Activated naive CD8-positive, alpha-beta T cell treated with anti-CD3 and anti-CD28 coated beads for 36 hours (primary cell): ENCODE measurements around the gene BTRC. TPM values are rescaled to one million over a fixed set of nuclear protein-coding genes. Genes with fewer than 3 reads are reported as not detected.

ENCODE experiments used
- DNase-seq: peaks from one replicate; pipeline ENCODE4 v3.0.0; 2021
- H3K27ac Mint-ChIP-seq: one replicate; pipeline ENCODE4 v1.8.0; 2022; ENCODE audit warnings: mild to moderate bottlenecking, moderate library complexity, mixed read lengths
- H3K27me3 Mint-ChIP-seq: one replicate; pipeline ENCODE4 v1.8.0; 2022; ENCODE audit warnings: mild to moderate bottlenecking, mixed read lengths
- H3K36me3 Mint-ChIP-seq: one replicate; pipeline ENCODE4 v1.8.0; 2021; ENCODE audit warnings: mild to moderate bottlenecking, mixed read lengths
- H3K4me1 Mint-ChIP-seq: one replicate; pipeline ENCODE4 v1.8.0; 2021; ENCODE audit warnings: mixed read lengths
- H3K4me3 Mint-ChIP-seq: one replicate; pipeline ENCODE4 v1.8.0; 2022; ENCODE audit warnings: mild to moderate bottlenecking, moderate library complexity, mixed read lengths
- H3K9me3 Mint-ChIP-seq: one replicate; pipeline ENCODE4 v1.8.0; 2022; ENCODE audit warnings: mixed read lengths
- total RNA-seq, 2 experiments: library from RNA; stranded (reverse); gene quantifications; one replicate each; pipeline ENCODE4 v1.2.3, GENCODE V29; 2021

Gene BTRC
- total RNA-seq, 2 experiments from 2014 or later = 14.0 to 14.3 TPM

DNA sequence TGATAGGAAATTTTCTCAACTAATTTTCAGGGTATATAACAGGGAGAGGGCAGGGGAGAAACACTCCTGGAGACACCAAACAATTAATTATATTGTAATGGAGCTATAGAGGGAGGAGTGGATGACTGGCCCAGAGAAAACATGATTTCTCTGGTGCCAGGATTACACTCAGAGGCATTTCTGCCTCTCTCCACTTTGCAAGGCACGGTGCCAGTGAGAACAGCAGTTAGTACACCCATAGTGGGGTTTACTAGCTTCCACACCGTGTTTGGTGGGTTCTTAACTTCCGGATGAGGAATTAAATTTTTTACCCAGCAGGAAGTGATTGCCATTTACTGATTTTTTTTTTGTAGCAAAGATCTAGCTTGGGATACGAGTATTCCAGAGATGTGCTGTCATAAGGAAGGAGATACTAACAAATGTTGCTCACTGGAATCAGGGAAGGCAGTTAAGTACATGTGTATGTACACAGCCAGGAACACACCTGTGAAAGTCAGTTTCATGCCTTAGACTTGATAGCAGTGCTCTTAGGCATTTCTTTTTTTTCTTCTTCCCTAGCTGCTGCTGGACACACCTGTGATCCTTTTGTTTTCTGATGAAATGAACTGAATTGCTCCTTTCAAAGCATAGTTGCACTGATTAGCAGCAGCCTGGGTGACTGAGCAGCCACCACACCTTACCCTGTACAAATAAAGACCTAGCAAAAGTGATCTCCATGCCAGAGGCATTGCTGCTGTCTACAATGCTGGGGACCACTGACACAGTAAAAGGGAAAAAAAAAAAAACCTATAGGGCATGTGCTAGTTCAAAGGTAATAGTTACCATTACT, 176.0 kb downstream of the BTRC start:
- H3K4me1 Mint-ChIP-seq = peaks cover 9% of the 10 kb centered on the region
- no peak for DNase-seq
- no peak overlapping the region for H3K4me3 Mint-ChIP-seq
- H3K9me3 Mint-ChIP-seq = no peaks in the 10 kb centered on the region
- no peak overlapping the region for H3K27ac Mint-ChIP-seq
- H3K27me3 Mint-ChIP-seq = no peaks in the 10 kb centered on the region
- H3K36me3 Mint-ChIP-seq = peaks cover 4% of the 10 kb centered on the region

DNA sequence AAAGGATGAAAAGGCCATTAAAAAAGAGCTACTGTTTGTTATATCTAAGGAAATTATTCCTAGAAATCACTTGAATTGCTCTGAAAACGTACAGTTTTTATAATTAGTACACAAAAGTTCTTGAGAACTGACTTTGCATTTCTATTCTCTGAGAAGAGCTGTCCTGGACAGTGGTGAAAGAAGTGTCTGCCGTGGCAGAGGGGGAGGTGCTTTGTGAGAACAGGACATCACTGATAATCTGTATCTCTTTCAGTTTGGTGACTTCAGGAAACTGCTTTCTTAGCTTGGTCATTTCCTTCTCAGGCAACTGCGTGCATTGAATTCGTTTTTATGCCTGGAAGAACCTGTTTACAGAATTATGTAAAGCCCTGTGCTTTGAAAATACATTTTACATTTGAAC, 182.0 kb downstream of the BTRC start:
- DNase-seq = no peak
- Mint-ChIP-seq H3K27me3 (no peaks in the 10 kb centered on the region), H3K4me1 (no peaks in the 10 kb centered on the region), H3K9me3 (no peaks in the 10 kb centered on the region), H3K36me3 (peaks cover 4% of the 10 kb centered on the region), H3K27ac (no peak overlapping the region), H3K4me3 (no peak overlapping the region)

DNA sequence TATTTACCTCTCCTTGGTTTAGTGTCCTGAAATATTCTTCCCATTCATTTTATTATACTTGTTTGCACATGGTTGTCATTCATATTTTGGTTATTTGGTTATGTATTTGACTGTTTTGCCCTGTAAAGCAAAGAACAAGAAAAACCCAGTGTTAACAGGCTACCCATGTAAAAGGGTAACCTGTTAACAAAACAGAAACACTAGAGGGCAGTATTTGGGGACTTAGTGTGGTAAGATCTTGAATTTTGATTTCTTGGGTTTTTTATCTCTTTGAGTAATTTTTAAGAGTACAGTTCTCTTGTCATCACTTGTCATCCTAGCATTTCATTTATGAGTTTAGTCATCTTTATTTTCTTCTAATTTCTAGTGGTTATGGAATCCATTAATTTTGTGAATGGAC, 182.8 kb downstream of the BTRC start:
- H3K27ac Mint-ChIP-seq = no peak overlapping the region
- DNase-seq = no peak
- no peaks in the 10 kb centered on the region for H3K4me1 Mint-ChIP-seq
- peaks cover 4% of the 10 kb centered on the region for H3K36me3 Mint-ChIP-seq
- H3K4me3 Mint-ChIP-seq = no peak overlapping the region
- no peaks in the 10 kb centered on the region for H3K27me3 Mint-ChIP-seq
- H3K9me3 Mint-ChIP-seq = no peaks in the 10 kb centered on the region

DNA sequence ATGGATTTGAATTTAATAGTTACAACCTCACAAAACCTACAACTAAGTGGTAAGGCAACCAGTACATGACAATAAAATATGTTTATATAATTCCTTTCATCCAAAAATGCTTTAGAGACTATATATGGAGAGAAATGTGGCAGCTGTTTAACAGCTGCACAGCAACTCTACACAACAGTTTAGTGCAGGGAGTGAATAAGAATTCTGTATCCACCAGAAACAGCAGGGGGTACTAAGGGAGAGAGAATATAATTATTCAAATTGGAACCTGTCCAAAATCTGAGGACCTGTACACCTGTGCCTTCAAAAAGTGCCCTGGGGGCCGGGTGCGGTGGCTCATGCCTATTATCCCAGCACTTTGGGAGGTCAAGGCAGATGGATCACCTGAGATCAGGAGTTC, 184.5 kb downstream of the BTRC start:
- H3K27me3 Mint-ChIP-seq = no peaks in the 10 kb centered on the region
- H3K4me1 Mint-ChIP-seq = no peaks in the 10 kb centered on the region
- H3K4me3 Mint-ChIP-seq = no peak overlapping the region
- H3K27ac Mint-ChIP-seq = no peak overlapping the region
- no peaks in the 10 kb centered on the region for H3K9me3 Mint-ChIP-seq
- no peak for DNase-seq
- peaks cover 4% of the 10 kb centered on the region for H3K36me3 Mint-ChIP-seq

DNA sequence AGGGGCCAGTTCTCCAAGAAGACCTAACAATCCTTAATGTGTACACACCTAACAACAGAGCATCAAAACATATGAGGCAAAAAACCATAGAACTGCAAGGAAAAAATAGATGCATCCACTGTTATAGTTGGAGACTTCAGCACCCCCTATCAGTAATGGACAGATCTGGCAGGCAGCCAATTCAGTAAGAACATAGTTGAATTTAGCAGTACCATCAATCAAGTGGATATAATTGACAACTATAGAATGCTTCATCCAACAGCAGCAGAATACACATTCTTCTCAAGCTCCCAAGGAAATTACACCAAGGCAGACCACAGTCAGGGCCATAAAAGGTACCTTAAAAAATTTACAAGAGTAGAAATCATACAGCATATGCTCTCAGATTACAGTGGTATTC, 191.9 kb downstream of the BTRC start:
- H3K36me3 Mint-ChIP-seq = peaks cover 2% of the 10 kb centered on the region
- H3K27ac Mint-ChIP-seq = no peak overlapping the region
- no peaks in the 10 kb centered on the region for H3K4me1 Mint-ChIP-seq
- no peak for DNase-seq
- no peak overlapping the region for H3K4me3 Mint-ChIP-seq
- H3K9me3 Mint-ChIP-seq = no peaks in the 10 kb centered on the region
- no peaks in the 10 kb centered on the region for H3K27me3 Mint-ChIP-seq

DNA sequence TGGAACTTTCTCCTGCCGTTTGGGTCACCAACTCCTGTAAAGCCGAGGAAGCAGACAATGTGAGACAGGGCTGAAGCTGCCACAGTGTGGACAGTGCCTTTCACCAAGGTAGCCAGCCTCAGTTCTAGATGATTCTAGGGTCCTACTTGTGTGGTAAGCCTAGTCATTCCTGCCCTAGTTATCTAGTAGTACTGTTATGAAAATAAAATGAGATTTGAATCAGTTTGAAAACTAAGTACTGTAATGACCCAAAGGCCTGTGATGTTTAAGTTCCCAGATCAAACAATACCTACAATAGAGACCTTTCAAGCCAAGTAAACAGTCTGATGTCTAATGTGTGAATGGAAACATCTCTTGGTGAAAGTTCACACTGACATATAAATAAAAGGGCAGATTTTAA, 197.0 kb downstream of the BTRC start:
- peaks cover 5% of the 10 kb centered on the region for H3K36me3 Mint-ChIP-seq
- no peak overlapping the region for H3K4me3 Mint-ChIP-seq
- no peak overlapping the region for H3K27ac Mint-ChIP-seq
- no peak for DNase-seq
- H3K9me3 Mint-ChIP-seq = no peaks in the 10 kb centered on the region
- no peaks in the 10 kb centered on the region for H3K27me3 Mint-ChIP-seq
- H3K4me1 Mint-ChIP-seq = no peaks in the 10 kb centered on the region

DNA sequence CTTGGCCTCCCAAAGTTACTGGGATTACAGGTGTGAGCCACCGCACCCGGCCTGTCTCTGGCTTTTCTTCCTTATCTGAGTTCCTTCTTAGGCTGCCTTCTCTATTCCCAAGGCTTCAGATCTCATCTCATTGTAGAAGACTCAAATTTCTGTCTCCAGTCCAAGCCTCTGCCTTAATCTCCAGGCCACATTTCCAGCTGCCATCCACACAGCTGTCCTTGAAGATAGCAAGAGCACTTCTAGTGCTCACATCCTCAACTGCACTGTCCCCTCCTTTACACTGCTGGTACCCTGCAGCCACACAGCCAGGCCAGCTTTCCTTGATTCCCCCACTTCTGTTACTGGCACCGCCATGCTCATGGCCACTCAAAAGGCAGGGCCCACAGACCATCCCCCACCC, 198.5 kb downstream of the BTRC start:
- no peaks in the 10 kb centered on the region for H3K27me3 Mint-ChIP-seq
- no peak overlapping the region for H3K4me3 Mint-ChIP-seq
- no peaks in the 10 kb centered on the region for H3K9me3 Mint-ChIP-seq
- DNase-seq = no peak
- H3K4me1 Mint-ChIP-seq = no peaks in the 10 kb centered on the region
- H3K36me3 Mint-ChIP-seq = peaks cover 5% of the 10 kb centered on the region
- no peak overlapping the region for H3K27ac Mint-ChIP-seq

DNA sequence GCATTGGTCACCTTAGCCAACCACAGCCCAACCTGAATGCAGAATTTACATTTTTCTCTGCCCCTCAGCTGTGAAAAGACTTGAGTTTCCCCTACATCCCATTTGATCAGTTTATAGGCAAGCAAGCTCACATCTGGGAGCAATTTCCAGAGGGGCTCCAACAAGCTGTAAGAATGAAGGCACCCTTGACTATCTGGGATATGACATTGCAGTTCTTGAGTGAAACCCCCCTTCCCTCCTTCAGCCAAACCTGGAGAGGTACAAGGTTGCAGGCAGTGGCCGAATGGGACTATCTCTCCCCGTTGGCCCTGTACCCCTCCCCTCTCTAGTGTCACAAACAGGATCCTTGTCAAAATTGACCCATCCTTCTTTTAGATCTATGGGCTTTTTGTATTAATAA, 203.6 kb downstream of the BTRC start:
- peaks cover 3% of the 10 kb centered on the region for H3K36me3 Mint-ChIP-seq
- peaks cover 5% of the 10 kb centered on the region for H3K4me1 Mint-ChIP-seq
- H3K9me3 Mint-ChIP-seq = no peaks in the 10 kb centered on the region
- H3K27me3 Mint-ChIP-seq = no peaks in the 10 kb centered on the region
- DNase-seq = no peak
- H3K4me3 Mint-ChIP-seq = no peak overlapping the region
- no peak overlapping the region for H3K27ac Mint-ChIP-seq

DNA sequence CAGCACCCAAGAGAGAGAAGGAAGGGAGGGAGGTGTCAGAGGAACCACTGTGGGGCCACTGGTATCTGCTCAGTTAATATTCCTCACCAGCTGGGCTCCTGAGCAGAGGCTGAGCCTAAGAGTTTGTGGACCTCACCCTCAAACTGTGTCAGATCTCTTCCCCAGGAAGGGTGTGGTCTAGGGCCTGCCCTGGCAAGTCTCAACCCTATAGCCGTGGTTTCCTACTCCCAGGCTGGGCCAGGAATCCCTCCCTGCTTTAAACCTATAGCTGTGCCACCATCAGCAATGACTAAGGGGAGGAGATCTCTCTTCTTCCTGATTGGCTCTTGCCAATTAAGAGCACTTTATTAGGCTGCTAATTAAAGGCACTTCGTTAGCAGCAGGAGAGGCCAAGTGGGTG, 204.2 kb downstream of the BTRC start:
- Mint-ChIP-seq H3K36me3 (no peaks in the 10 kb centered on the region), H3K4me3 (no peak overlapping the region), H3K4me1 (peaks cover 5% of the 10 kb centered on the region), H3K9me3 (no peaks in the 10 kb centered on the region), H3K27me3 (no peaks in the 10 kb centered on the region), H3K27ac (no peak overlapping the region)
- DNase-seq = no peak

DNA sequence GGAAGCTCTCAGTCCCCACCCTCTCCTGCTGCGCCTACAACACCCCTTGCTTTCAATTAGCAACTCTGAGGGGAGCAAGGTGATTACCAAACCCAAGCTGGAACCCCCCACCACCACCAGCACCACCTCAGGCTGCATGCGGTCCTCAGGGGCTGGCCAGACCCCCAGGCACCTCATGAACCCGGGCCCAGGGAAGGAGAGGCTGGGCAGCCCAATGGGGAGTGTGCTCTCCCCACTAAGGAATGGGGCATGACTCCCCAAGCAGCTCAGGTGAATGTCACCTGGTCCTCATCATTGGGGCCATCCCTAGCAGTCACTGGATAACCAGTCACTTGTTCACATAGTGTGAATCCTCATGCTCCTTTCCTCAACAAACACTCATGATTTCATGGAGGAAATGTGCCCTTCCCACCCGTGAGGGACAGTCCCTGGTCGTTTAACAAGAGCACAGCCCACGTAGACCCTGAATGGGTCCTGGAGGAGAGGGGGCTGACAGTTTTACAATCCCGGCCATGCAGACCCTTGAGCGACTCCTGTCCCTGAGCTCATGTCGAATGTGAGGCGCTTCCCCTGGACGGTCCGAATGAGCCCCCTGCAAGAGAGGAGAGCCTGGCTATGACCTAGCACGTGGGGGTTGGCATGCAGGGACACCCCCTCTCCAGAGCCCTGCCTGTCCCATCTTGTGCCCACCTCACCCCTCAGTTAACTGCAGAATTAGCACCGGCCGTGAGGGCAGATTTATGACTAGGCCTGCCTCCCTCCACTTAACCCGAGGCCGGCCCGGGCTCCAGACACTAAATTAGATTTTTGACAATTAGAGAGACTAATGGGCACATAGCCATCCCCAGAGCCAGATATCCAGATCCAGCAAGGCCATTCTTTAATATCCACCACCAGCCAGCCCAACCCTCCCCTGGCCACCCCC, 205.0 kb downstream of the BTRC start:
- no peak for DNase-seq
- peaks cover 2% of the 10 kb centered on the region for H3K27me3 Mint-ChIP-seq
- H3K36me3 Mint-ChIP-seq = no peaks in the 10 kb centered on the region
- no peak overlapping the region for H3K27ac Mint-ChIP-seq
- H3K9me3 Mint-ChIP-seq = no peaks in the 10 kb centered on the region
- peaks cover 5% of the 10 kb centered on the region for H3K4me1 Mint-ChIP-seq
- no peak overlapping the region for H3K4me3 Mint-ChIP-seq

DNA sequence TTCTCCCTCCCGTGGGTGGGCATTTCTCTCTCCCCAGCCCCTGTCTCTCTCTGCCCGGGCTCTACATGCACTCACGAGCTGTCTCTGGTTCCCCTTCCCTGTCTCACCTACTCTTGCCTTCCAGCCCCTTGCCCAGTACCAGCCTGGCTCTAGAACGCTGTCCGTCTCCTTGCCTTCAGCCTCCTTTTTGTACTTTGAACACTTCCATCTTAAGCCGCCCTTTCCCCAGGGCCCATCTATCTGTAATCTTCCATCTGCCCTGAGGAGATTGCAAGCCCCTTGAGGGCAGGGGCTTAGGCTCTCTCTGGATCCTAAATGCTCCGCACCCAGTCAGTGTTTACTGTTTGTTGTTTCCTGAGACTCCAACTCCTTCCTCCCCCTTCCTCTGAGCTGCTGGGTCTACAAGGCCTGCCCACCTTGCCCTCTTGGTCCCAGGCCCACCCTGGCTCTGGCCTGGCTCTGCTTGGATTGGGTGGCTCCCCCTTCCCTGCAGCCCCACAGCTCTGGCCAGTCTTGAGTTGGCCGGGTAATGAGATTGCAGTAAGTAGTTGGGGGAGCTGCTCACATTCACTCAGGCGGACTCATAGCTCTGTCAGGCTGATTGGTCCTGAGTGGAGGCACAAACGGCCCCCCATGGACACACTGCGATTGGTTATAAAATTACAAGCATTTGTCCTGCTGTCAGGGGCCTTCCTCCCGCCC, 205.8 kb downstream of the BTRC start:
- Mint-ChIP-seq H3K9me3 (no peaks in the 10 kb centered on the region), H3K27ac (no peak overlapping the region), H3K36me3 (no peaks in the 10 kb centered on the region), H3K4me1 (peaks cover 5% of the 10 kb centered on the region), H3K4me3 (no peak overlapping the region), H3K27me3 (peaks cover 6% of the 10 kb centered on the region)
- DNase-seq = no peak

DNA sequence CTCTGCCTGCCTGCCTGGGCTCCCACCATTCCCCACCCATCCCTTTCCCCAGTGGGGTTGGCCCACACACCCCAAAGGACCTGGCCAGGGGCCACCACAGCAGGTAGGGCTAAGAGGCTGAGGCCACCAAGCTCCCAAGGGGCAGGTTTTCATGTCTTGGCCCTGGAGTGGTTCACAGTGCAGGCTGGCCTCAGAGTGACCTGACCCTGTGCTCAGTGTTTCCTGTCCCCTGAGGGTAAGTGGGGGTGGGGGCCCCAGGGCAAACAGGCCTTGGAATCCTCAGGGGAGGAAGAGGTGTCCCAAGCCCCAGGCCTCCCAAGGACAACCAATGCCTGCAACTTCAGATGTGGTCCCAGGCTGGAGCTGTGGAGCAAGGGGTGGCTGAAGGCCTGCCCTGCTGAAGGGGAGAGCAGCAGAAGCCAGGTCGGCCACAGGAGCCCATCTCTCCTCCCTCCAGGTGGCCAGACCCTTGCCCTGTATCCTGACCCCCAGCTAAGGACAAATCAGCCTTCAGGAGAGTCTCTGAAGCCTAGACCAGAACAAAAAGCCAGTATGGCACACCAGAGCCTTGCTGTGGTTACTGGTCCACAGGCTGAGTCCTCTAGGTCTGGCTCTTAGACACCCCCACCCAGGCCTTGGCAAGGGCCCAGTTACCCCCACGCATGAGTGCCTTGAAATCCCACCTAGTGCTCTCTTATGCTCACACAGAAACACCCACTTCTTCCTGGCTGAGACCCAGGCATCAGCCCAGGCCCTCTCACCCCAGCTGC, 206.5 kb downstream of the BTRC start:
- H3K27ac Mint-ChIP-seq = no peak overlapping the region
- peaks cover 5% of the 10 kb centered on the region for H3K4me1 Mint-ChIP-seq
- no peak overlapping the region for H3K4me3 Mint-ChIP-seq
- H3K36me3 Mint-ChIP-seq = no peaks in the 10 kb centered on the region
- peaks cover 13% of the 10 kb centered on the region for H3K27me3 Mint-ChIP-seq
- no peaks in the 10 kb centered on the region for H3K9me3 Mint-ChIP-seq
- DNase-seq = no peak

DNA sequence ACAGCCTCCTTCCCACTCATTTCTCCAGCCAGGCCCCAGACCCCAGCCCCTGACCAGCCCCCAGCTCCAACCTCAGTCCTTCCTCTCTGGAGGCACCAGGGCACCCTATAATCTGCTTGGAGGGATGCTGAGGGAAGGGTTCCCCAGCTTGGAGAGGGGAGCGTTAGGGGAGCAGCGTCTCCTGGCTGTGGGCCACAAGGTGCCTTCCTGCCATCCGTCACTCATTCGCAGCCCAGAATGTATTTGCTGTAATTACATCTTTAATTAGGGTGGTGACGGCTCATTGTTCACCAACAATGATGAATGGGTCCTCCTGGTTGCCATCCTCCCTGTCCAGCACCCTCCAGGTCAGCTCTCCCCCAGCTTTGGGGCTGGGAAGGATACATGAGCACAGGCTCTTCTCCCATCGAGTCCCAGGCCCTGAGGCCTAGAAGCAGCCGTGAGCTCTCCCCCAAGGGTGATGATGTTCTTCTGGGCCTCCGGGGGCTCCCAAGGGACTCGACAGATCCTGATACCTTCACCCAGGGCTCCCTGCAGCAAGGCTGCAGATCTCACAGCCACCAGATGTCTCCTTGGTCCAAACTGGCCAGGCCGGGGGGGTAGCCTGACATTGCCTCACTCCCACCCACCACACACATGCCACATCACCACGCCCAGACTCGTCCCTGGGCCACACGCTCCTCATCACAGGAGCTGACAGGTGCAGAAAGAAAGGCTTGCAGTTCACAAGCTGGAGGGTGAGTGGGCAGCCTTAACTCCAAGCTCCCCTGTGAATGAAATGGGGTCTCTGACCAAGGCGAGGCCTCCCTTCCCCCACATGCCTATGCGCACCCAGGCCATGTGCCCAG, 207.3 kb downstream of the BTRC start:
- no peak for DNase-seq
- no peak overlapping the region for H3K4me3 Mint-ChIP-seq
- no peak overlapping the region for H3K27ac Mint-ChIP-seq
- H3K27me3 Mint-ChIP-seq = peaks cover 21% of the 10 kb centered on the region
- H3K36me3 Mint-ChIP-seq = no peaks in the 10 kb centered on the region
- no peaks in the 10 kb centered on the region for H3K9me3 Mint-ChIP-seq
- peaks cover 7% of the 10 kb centered on the region for H3K4me1 Mint-ChIP-seq

DNA sequence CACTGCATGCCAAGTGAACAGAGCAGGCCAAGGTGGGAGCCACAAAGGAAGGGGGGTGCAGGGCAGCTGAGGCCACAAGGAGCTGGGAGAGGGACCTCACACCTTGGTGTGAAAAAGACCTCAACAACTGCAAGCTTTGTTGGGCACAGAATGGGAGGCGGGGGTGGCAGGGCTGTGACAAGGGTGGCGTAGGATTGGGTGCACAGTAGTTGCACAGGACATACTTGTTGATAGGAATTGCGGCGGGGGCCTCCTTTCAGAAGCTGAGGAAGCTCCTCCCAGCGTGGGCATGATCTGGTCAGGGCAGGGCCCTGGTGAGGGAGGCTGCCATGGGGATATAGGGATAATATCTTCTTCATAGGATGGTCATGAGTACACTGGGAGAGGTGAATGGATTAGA, 208.3 kb downstream of the BTRC start:
- Mint-ChIP-seq H3K4me3 (no peak overlapping the region), H3K27me3 (peaks cover 30% of the 10 kb centered on the region), H3K9me3 (no peaks in the 10 kb centered on the region), H3K4me1 (peaks cover 10% of the 10 kb centered on the region), H3K27ac (no peak overlapping the region), H3K36me3 (no peaks in the 10 kb centered on the region)
- DNase-seq = no peak
